ENCODE data around the gene PCMT1. TPM values are rescaled to one million over a fixed set of nuclear protein-coding genes. Genes with fewer than 3 reads are reported as not detected.

The PCMT1 gene
- polyA plus RNA-seq, 2 of the 4 experiments (the other 2 are of a cell fraction) = 92.4 to 99.3 TPM

DNA sequence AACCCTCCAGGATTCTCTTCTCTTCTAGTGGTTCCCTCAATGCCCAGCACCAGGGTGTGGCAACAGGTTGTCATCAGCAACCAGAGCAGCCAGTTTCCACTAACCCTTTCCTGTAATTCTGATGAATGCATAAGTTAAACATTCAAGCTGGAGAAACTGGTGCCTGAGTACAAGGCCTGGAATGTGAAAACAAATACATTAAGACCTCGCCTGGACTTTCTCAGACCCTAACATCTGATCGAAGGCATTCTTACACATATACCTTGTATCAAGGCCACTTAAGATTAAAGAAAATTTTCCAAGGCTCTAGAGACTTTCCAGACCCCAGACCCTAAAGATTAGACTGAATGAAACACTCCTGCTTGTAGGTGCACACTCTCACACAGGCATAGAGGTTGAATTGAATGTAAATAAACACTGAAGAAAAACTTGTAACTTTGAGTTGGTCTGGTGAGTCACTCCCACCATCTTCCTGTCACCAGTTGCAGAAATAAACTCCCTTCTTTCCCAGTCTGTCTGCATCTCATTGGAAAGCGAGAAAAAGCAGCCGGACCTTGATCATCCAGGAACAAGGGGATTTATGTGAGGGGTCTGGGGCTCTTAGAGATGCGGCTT lies 105.6 kb downstream of the PCMT1 start:
- ChIA-PET CTCF (interaction anchor here (1.0 to 6.4 kb wide), 4 partner anchors 8 to 20 kb away, joined by 3 to 45 read pairs (median 8); no protein-coding TSS in a partner anchor), POLR2A (interaction anchor here (1.0 to 1.6 kb wide), 2 partner anchors 8 to 34 kb away, joined by 3 to 7 read pairs; partner anchors contain the start of gene LRP11)
- ATAC-seq (peak; percentile 91 to 95), DNase-seq (ENCODE audit: low read depth in 1 of 2, low spot score in 1 of 2) (peak; percentile 45 to 89), FAIRE-seq (no peak)
- Histone ChIP-seq H3K9me3 (no peaks in the 10 kb centered on the region), H3K27ac (peak overlapping the region; percentile 88 to 91), H3K4me1 (peaks cover 90% of the 10 kb centered on the region), H3K4me3 (peak overlapping the region; percentile 35), H3K4me2 (peak overlapping the region; percentile 97)
- TF ChIP-seq FOSB (CRISPR knock-in tag; IDR thresholded peaks at IDR 0.05) = no peak
- TF ChIP-seq GATA3 (IDR thresholded peaks at IDR 0.05; ENCODE audit: borderline replicate concordance) = peak; percentile 67; the same call in 1 of the 2 replicates
- TF ChIP-seq HDAC2 (IDR thresholded peaks at IDR 0.05) = no peak
- TF ChIP-seq MAX (IDR thresholded peaks at IDR 0.05) = peak; percentile 58
- TF ChIP-seq POLR2AphosphoS2 (conservative IDR thresholded peaks at IDR 0.05; ENCODE audit: low read length) = no peak
- peak; percentile 48; the same call in 1 of the 2 replicates for TF ChIP-seq FOSL2 (IDR thresholded peaks at IDR 0.05)
- peak; percentile 80 for TF ChIP-seq FOSL2 (CRISPR knock-in tag; IDR thresholded peaks at IDR 0.05)
- TF ChIP-seq CTCF (IDR thresholded peaks at IDR 0.05) = no peak
- peak in 1 of 2 experiments; percentile 60; a peak in 2 of 5 replicates for TF ChIP-seq JUN (IDR thresholded peaks at IDR 0.05)
- peak in 1 of 2 experiments; percentile 73; a peak in 2 of 5 replicates for TF ChIP-seq EP300 (IDR thresholded peaks at IDR 0.05)
- TF ChIP-seq CEBPB (IDR thresholded peaks at IDR 0.05) = peak; percentile 15 to 69; a peak in 2 of 4 replicates
- TF ChIP-seq JUNB (IDR thresholded peaks at IDR 0.05) = peak; percentile 77
- no peak for TF ChIP-seq CBX8 (IDR thresholded peaks at IDR 0.05)
- under 1% methylated on average over 5 of the region's 5 CpGs for WGBS (ENCODE audit: missing lambda C conversion rate)

- peaks cover 93% of the 10 kb centered on the region for H3K4me1 ChIP-seq
- ChIA-PET POLR2A (no interaction called here), CTCF (interaction anchor here (1.0 to 1.2 kb wide), 2 partner anchors 8 to 12 kb away, joined by 3 to 5 read pairs; no protein-coding TSS in a partner anchor)
- ATAC-seq (no peak), DNase-seq (ENCODE audit: low read depth in 1 of 2, low spot score in 1 of 2) (no peak), FAIRE-seq (no peak)
- H3K27ac ChIP-seq = peak overlapping the region; percentile 88 to 91
- WGBS (ENCODE audit: missing lambda C conversion rate) = 4% methylated on average over 2 of the region's 2 CpGs
- H3K9me3 ChIP-seq = no peaks in the 10 kb centered on the region
- peak overlapping the region; percentile 33 for H3K4me3 ChIP-seq
- TF ChIP-seq BCL3 (IDR thresholded peaks at IDR 0.05) (no peak), NFE2L2 (conservative IDR thresholded peaks at IDR 0.05; ENCODE audit: low read length) (no peak), HOXB5 (CRISPR knock-in tag; IDR thresholded peaks at IDR 0.05) (no peak), ZC3H11A (IDR thresholded peaks at IDR 0.05) (no peak), POLR2A (IDR thresholded peaks at IDR 0.05; ENCODE audit: low read length) (no peak), MAZ (IDR thresholded peaks at IDR 0.05; ENCODE audit: borderline replicate concordance, low read depth, low read length) (no peak), TFCP2L1 (CRISPR knock-in tag; IDR thresholded peaks at IDR 0.05) (no peak), KDM1A (IDR thresholded peaks at IDR 0.05; ENCODE audit: low read depth) (no peak), CTCF (IDR thresholded peaks at IDR 0.05) (no peak), FOSB (CRISPR knock-in tag; IDR thresholded peaks at IDR 0.05) (no peak), ZNF302 (CRISPR knock-in tag; IDR thresholded peaks at IDR 0.05) (no peak), EHF (CRISPR knock-in tag; IDR thresholded peaks at IDR 0.05) (no peak), MAFK (IDR thresholded peaks at IDR 0.05; ENCODE audit: partially characterized antibody) (no peak), CEBPB (IDR thresholded peaks at IDR 0.05) (no peak), ZSCAN20 (CRISPR knock-in tag; IDR thresholded peaks at IDR 0.05) (no peak), CHD2 (IDR thresholded peaks at IDR 0.05; ENCODE audit: low read length, partially characterized antibody) (no peak)
- TF ChIP-seq, protein P1, sequence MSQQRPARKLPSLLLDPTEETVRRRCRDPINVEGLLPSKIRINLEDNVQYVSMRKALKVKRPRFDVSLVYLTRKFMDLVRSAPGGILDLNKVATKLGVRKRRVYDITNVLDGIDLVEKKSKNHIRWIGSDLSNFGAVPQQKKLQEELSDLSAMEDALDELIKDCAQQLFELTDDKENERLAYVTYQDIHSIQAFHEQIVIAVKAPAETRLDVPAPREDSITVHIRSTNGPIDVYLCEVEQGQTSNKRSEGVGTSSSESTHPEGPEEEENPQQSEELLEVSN (IDR thresholded peaks at IDR 0.05; ENCODE audit: borderline replicate concordance, low read depth) = no peak
- TF ChIP-seq, protein P2, sequence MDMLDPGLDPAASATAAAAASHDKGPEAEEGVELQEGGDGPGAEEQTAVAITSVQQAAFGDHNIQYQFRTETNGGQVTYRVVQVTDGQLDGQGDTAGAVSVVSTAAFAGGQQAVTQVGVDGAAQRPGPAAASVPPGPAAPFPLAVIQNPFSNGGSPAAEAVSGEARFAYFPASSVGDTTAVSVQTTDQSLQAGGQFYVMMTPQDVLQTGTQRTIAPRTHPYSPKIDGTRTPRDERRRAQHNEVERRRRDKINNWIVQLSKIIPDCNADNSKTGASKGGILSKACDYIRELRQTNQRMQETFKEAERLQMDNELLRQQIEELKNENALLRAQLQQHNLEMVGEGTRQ (IDR thresholded peaks at IDR 0.05) = no peak
- TF ChIP-seq, protein P3, sequence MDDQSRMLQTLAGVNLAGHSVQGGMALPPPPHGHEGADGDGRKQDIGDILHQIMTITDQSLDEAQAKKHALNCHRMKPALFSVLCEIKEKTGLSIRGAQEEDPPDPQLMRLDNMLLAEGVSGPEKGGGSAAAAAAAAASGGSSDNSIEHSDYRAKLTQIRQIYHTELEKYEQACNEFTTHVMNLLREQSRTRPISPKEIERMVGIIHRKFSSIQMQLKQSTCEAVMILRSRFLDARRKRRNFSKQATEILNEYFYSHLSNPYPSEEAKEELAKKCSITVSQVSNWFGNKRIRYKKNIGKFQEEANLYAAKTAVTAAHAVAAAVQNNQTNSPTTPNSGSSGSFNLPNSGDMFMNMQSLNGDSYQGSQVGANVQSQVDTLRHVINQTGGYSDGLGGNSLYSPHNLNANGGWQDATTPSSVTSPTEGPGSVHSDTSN (IDR thresholded peaks at IDR 0.05) = no peak
- H3K4me2 ChIP-seq = peak overlapping the region; percentile 97
Observed at GRCh38 chr6:149855741-149856140, 106.2 kb downstream of the PCMT1 start.
